Posterior cingulate gyrus (tissue), 11 donors: Measurements from ENCODE around the gene EME2.
A peak's percentile ranks its signal among the peaks of the same experiment; 100 is the strongest.

Experiments
- DNase-seq, 10 donors: peaks; one replicate each; pipeline versions ENCODE4 v3.0.0 to v3.0.0-alpha.2; 2020 to 2021; ENCODE audit warnings: mixed read lengths in 3 of 10
- intact Hi-C: fragments of 100-400 bp; cut with DNase I; formaldehyde crosslinking; loops from one replicate; pipeline ENCODE4 v1.15.1; 2023

The EME2 gene

DNA sequence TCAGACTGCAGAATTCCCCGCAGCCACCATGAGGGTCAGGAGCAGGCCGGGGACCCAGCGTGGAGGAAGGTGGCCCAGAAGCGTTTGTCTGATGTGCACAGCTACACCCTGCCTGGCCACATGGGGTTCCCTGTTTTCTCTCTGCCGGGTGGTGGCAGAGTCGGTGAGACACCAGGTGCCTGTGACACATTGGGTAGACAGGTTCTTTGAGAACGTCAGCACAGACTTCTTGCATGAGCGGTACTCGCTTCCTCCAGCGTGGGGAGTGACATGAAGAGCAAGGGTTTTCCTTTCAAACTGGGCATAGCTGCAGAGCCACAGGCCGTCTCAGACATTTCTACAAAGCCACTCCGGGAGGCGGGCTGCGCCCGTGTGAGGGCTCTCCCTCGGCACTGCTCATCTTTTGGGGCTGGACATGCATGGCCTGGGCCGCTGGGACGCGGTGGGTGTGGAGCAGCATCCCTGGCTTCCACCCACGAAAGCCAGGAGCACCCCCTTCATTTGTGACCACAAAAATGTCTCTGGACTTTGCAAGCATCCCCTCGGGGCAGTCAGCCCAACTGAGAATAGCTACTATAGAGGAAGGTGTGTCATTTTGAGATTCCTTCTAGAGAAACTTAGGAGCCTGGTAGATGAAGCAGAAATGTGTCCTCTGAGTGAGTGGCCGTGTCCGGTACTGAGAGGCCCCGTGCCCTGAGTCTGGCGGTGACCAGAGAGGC, 27.3 kb upstream of the EME2 start:
- no peak for DNase-seq
- intact Hi-C loops = no loop called here

GRCh38 chr16:1745900-1746692, 26.5 kb upstream of the EME2 start:
- DNase-seq = peak in 1 of 10 donors; percentile 77
- intact Hi-C loops = no loop called here

GRCh38 chr16:1746693-1747195, 25.9 kb upstream of the EME2 start:
- intact Hi-C loops = no loop called here
- peak in 1 of 10 donors; percentile 81 for DNase-seq

DNA sequence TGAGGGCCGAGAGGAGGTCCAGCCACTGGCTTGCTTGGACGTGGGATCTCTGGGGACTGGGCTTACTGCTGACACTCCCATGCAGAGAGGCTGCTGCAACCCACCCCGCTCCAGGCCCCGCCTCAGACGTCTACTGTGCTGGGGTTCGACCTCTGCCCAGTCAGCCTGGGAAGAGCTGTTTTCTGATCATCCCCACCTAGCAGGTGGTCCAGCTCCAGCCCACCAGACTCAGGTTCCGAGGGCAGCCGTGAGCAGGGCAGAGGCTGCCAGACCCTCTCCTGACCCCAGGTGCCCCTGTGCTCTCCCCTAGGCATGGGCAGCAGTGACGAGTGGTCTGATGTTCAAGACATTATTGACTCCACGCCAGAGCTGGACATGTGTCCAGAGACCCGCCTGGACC, 24.7 kb upstream of the EME2 start:
- peak in 1 of 10 donors; percentile 67 for DNase-seq
- intact Hi-C loops = no loop called here

DNA sequence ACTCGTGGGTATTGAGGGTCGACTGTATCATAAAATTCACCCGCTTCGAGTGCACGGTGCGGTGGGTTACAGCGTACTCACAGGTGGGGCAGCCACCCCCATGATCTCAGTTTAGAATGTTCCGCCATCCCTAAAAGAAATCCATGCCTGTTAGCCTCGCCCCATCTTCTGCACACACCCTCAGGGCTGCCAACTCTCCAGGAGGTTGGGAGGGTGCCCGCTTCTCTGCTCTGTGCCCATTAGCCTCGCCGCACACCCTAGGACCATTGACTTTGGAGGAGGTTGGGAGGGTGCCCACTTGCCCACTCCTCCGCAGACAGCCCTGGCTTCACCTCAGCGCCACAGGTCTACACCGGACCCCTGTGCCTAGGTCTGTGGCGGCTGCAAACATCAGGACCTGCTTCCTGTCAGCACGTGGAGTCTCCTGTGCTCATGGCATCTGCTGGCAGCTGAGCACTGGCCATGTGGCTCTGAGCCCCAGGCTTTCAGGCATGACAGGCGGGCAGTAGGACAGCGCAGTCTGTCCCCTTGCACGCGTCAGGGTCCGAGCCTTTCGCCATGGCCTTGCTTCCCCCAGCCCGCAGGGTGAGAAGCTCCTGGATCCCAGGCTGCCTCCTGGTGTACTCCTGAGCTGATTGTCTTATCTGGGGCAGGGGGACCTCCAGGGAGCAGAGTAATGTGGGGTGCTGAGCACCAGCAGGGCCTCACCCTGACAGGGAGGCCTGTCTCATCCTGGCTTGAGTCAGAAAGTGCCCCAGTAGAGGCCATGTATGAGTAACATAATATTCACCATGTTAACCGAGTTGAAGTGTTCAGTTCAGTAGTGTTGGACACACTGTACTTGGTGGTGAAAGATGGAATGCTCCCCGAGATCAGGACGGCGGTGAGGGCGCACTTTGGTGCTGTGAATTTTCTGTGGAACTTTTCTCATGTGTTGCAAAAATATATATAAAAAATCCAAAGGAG, 23.2 kb upstream of the EME2 start:
- DNase-seq = peak in 1 of 10 donors; percentile 71
- intact Hi-C loops = no loop called here

DNA sequence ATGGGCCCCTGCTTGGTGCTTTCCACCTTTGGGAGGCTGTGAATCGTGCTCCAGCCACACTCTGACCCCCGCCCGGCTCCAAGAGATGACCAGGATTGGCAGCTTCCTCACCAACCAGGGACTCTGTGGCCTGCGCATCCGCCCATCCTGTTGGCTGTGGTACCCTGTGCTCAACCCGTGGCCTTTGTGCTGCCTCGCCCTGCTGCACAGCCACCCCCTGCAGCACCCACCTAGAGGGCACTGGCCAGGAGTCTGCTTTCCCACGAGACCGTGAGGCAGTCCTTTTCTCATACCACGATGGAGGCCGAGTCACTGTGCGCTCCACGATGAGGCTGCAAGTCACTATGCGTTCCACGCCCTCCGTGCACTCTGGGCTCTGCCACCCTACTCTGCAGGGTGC, 20.7 kb upstream of the EME2 start:
- intact Hi-C loops = no loop called here
- DNase-seq = no peak

DNA sequence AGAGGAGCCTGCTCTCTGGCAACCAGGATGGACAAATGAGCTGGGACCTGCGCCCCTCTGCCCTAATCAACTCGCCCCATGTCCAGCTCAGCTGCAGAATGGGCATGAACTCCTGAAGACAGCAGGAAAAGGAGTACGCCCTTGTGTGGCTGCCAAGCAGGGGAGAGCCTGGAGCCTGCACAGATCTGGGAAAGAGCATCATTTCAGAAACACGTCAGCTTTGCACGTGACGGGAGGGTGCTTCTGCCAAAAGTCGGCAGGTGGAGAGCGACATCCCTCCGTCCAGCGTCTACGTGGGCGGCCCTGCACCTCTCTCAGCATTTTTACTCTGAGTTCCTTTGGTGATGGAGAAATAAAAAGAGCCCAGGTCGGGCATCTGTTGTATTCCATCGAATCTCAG, 19.8 kb upstream of the EME2 start:
- intact Hi-C loops = no loop called here
- DNase-seq = peak in 2 of 10 donors; percentile 30 to 84

GRCh38 chr16:1754204-1754603, 18.4 kb upstream of the EME2 start:
- DNase-seq = no peak
- intact Hi-C loops = no loop called here

GRCh38 chr16:1757714-1758461, 14.7 kb upstream of the EME2 start:
- DNase-seq = no peak
- intact Hi-C loops = no loop called here

GRCh38 chr16:1758923-1759322, 13.7 kb upstream of the EME2 start:
- DNase-seq = no peak
- intact Hi-C loops = no loop called here

GRCh38 chr16:1759511-1759910, 13.1 kb upstream of the EME2 start:
- peak in 1 of 10 donors; percentile 79 for DNase-seq
- intact Hi-C loops = no loop called here

- DNase-seq = no peak
- intact Hi-C loops = no loop called here
Observed at GRCh38 chr16:1760911-1761310, 11.7 kb upstream of the EME2 start.

DNA sequence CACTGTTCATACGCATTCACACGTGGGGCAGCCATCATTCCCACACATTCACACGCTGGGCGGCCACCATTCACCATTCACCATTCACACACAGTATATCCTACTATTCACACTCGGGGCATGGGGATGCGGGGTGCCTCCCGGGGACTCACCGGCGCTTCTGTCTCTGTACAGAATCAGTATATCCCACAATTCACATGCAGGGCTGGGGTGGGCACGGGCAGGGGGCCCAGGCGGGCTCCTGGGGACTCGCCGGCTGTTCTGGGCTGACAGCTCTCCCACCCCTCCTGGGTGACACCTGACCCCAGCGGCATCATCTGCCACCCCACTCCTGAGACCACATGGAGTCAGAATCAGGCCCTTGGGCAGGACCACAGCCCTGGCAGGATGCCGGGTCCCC, 10.9 kb upstream of the EME2 start:
- intact Hi-C loops = no loop called here
- DNase-seq = no peak

DNA sequence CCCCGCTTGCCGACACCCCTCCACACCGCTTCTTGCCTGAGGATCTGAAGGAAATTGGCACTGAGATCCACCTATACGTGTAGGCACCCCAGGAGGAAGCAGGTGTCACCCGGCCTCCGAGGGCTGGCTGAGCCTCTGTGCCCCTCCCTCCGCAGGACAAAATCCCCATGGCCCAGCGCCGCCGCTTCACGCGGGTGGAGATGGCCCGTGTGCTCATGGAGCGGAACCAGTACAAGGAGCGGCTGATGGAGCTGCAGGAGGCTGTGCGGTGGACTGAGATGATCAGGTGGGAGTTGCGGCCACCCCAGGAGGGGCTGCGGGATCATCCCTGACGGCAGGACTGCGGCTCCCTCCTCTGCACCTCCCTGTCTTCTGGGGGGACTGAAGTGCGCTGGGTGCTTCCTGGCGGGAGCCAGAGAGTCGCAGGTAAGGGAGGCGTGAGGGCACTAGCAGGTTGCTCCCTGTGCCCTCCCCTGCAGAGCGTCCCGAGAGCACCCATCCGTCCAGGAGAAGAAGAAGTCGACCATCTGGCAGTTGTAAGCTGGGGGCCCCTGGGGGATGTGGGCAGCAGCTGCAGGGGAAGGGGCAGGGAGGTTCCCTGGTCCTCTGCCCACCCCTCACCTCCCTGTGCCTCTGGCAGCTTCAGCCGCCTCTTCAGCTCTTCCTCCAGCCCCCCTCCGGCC, 10.3 kb upstream of the EME2 start:
- intact Hi-C loops = no loop called here
- DNase-seq = no peak

DNA sequence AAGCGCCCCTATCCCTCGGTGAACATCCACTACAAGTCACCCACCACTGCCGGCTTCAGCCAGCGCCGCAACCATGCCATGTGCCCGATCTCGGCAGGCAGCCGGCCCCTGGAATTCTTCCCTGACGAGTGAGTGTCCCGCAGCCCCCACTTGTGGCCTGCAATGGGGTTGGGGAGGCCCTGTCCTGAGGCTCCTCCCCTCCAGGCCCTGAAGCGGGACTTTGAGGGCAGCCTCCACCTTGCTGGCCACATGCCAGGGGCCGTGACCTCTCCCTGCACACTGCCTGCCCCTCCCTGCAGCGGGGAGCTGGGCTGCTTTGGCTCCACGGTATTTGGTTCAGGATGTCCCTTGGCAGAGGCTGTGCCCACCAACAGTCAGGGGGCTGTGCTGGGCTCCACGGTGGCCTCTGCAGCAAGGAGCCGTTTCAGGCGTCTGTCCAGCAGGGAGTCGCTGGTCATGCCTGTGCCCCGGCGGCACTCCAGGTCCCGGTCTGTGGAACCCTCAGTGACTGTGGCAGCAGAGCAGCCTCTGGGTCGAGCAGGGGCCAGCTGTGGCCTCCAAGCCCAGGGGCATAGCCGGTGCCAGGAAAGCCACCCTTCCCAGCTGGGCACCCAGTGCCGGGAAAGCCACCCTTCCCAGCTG, 9.6 kb upstream of the EME2 start:
- DNase-seq = no peak
- intact Hi-C loops = no loop called here

DNA sequence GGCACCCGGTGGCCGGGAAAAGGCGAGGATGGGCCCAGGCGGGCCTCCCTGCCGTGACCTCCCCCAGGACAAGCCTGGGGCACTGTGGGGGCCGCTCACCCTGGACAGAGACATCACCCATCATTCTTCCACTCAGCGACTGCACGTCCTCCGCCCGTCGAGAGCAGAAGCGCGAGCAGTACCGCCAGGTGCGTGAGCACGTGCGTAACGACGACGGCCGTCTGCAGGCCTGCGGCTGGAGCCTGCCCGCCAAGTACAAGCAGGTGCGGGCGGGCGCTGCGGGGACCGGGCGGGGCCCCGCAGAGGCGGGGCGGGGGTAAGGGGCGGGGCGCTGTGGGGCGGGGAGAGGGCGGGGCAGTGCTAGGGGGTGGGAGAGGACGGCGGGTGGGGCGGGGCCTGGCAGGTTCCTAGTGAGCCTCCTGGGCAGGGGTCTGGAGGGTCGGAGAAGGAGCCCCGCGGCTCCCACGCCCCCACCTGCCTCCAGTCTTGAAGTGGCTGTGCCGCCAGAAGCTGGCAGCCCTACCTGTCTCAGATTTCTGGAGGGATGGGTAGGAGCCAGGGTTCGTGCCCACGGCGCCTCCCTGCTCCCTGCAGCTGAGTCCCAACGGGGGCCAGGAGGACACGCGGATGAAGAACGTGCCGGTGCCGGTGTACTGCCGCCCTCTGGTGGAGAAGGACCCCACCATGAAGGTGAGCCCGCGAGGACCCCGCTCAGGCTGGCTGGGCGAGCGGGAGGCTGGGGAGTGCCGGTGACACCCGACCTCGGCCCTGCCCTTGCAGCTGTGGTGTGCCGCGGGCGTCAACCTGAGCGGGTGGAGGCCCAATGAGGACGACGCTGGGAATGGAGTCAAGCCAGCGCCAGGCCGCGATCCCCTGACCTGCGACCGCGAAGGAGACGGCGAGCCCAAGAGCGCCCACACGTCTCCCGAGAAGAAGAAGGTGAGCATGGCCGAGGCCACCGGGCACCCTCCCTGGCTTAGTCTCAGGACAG, 8.8 kb upstream of the EME2 start:
- intact Hi-C loops = no loop called here
- peak in 3 of 10 donors; percentile 44 to 86 (median 55) for DNase-seq

DNA sequence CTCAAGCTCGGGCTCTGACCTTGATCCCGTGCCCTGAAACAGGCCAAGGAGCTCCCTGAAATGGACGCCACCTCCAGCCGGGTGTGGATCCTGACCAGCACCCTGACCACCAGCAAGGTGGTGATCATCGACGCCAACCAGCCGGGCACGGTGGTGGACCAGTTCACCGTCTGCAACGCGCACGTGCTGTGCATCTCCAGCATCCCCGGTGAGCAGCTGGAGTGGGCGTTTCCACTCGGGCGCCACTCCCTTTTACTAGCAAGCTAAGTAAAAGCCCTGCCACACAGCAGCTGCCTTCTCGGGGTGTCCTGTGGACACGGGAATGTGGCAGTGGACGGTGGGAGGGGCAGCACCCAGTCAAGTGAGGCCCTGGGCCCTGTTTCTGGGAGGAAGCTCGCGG, 7.6 kb upstream of the EME2 start:
- intact Hi-C loops = no loop called here
- no peak for DNase-seq

DNA sequence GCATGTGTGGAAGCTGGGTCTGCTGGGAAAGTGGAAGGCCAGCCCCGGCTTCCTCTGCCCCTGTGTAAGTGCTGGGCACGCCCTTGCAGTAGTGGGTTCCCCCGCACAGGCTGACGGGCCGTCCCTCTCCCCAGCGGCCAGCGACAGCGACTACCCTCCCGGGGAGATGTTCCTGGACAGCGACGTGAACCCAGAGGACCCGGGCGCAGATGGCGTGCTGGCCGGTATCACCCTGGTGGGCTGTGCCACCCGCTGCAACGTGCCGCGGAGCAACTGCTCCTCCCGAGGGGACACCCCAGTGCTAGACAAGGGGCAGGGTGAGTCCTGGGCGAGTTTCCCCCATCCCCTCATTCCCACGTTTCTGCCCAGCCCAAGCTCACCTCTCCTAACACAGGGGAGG, 6.8 kb upstream of the EME2 start:
- DNase-seq = no peak
- intact Hi-C loops = no loop called here
